ENCODE results near the gene PACRG. TPM values are rescaled to one million over a fixed set of nuclear protein-coding genes. Genes with fewer than 3 reads are reported as not detected.

Gene PACRG
- total and polyA plus RNA-seq, 2 donors (not counting 3 experiments of a cell fraction or from before 2014, with no cell fraction given), result 0.08 TPM; not detected in 1

- ChIA-PET POLR2A (no interaction called here), CTCF (interaction anchor here (1.4 kb wide), 1 partner anchor 9 kb away, joined by 3 read pairs; no protein-coding TSS in a partner anchor)
- Histone ChIP-seq H3K9me1 (replicated peaks; ENCODE audit: control insufficient read depth, extremely low read depth, insufficient read depth, low read length) (no peaks in the 10 kb centered on the region), H3K9me3 (replicated peaks; ENCODE audit: control insufficient read depth, insufficient read depth, low read length) (no peaks in the 10 kb centered on the region), H3K27ac (ENCODE audit: insufficient read depth, low read depth, low read length) (no peak overlapping the region), H3K79me2 (ENCODE audit: control insufficient read depth, insufficient read depth, low read length) (no peaks in the 10 kb centered on the region), H2AFZ (ENCODE audit: low read depth, low read length) (no peak overlapping the region), H3K4me3 (replicated peaks in 1 of 3; ENCODE audit: insufficient read depth in 1 of 3, low read depth in 1 of 3, low read length in 3 of 3) (no peak overlapping the region), H3K36me3 (ENCODE audit: control insufficient read depth in 2 of 2, extremely low read depth in 1 of 2, insufficient read depth in 2 of 2, low read length in 2 of 2) (no peaks in the 10 kb centered on the region), H3K9ac (replicated peaks; ENCODE audit: extremely low read depth, insufficient read depth, low read length) (no peak overlapping the region), H4K20me1 (replicated peaks; ENCODE audit: control insufficient read depth, extremely low read depth, insufficient read depth, low read length) (no peaks in the 10 kb centered on the region), H3K4me1 (ENCODE audit: control insufficient read depth, extremely low read depth, insufficient read depth, low read length) (no peaks in the 10 kb centered on the region), H3K27me3 (ENCODE audit: control insufficient read depth in 2 of 2, insufficient read depth in 2 of 2, low read length in 2 of 2) (peaks cover 0 to 1% of the 10 kb centered on the region in 2 experiments), H3K4me2 (ENCODE audit: insufficient read depth, low read length) (no peak overlapping the region)
- dilution Hi-C loops (cut with MboI; ENCODE audit: extremely low pct_ligation_motif_present, low sequenced_read_pairs) (no loop called here), intact Hi-C loops (cut with micrococcal nuclease) (no loop called here)
- no peak for FAIRE-seq
- no TSS peak for BruUV-seq (replicated peaks)
- no peak for DNase-seq (ENCODE audit: low read depth, low spot score)
- TF ChIP-seq MYC (IDR thresholded peaks at IDR 0.05; ENCODE audit: low read depth, low read length), result no peak
- no peak for TF ChIP-seq EZH2 (IDR thresholded peaks at IDR 0.05; ENCODE audit: borderline replicate concordance, low read depth, low read length, severe bottlenecking)
- no peak for TF ChIP-seq JUN (IDR thresholded peaks at IDR 0.05; ENCODE audit: borderline replicate concordance, insufficient read depth, insufficient read length, low read depth)
- no peak for TF ChIP-seq MAX (IDR thresholded peaks at IDR 0.05; ENCODE audit: insufficient read depth, insufficient read length)
- TF ChIP-seq FOS (IDR thresholded peaks at IDR 0.05; ENCODE audit: borderline replicate concordance, insufficient read depth, low read length), result no peak
- no peak for TF ChIP-seq GATA2 (IDR thresholded peaks at IDR 0.05; ENCODE audit: insufficient read depth, insufficient read length, low read depth, low read length)
- no peak for TF ChIP-seq POLR2AphosphoS5 (IDR thresholded peaks at IDR 0.05; ENCODE audit: insufficient read depth, low read depth, low read length)
- no peak for TF ChIP-seq CTCF (IDR thresholded peaks at IDR 0.05; ENCODE audit: extremely low read depth in 1 of 2, insufficient read depth in 1 of 2, low read depth in 1 of 2, low read length in 2 of 2)
- no peak for TF ChIP-seq POLR2A (IDR thresholded peaks at IDR 0.05; ENCODE audit: low read depth, low read length)
Measured at GRCh38 chr6:163212123-163212522, 484.3 kb downstream of the PACRG start.
